Neutrophil (primary cell): Measurements from ENCODE around the gene NPNT.
"Not testable (repeated sequence)": the region's sequence is repeated elsewhere in the genome, so short reads cannot be mapped to it uniquely, and the experiment has no call there.

ENCODE experiments used
- H3K27ac ChIP-seq: fragments of 200-600 bp; sonication (generic); 2 replicates; pipeline ENCODE4 v1.5.1; 2016; ENCODE audit warnings: mild to moderate bottlenecking, moderate library complexity
- H3K27me3 ChIP-seq: fragments of 200-600 bp; sonication (generic); 2 replicates; pipeline ENCODE4 v1.6.0; 2016; ENCODE audit warnings: mild to moderate bottlenecking
- H3K36me3 ChIP-seq: fragments of 200-600 bp; sonication (generic); 2 replicates; pipeline ENCODE4 v1.5.1; 2017
- H3K4me1 ChIP-seq, 2 experiments: fragments of 200-600 bp in 1 of 2; sonication (generic) in 1 of 2; 1 replicate in 1 of 2; 2 replicates in 1 of 2; pipeline versions ENCODE4 v1.5.1 to v1.6.1; 2013 to 2016; ENCODE audit warnings: low read depth in 1 of 2, low read length in 1 of 2, mild to moderate bottlenecking in 1 of 2, moderate library complexity in 1 of 2; ENCODE audit not compliant: control insufficient read depth in 1 of 2, insufficient read depth in 1 of 2
- H3K4me3 ChIP-seq, 2 experiments: fragments of 200-600 bp in 1 of 2; sonication (generic) in 1 of 2; 1 replicate in 1 of 2; 2 replicates in 1 of 2; pipeline ENCODE4 v1.5.1; 2013 to 2016; ENCODE audit warnings: low read depth in 1 of 2, low read length in 1 of 2, mild to moderate bottlenecking in 1 of 2, moderate library complexity in 1 of 2
- H3K9me3 ChIP-seq: fragments of 200-600 bp; sonication (generic); 2 replicates; pipeline ENCODE4 v1.5.1; 2016
- CTCF ChIP-seq: fragments of 200-600 bp; sonication (generic); IDR thresholded peaks from 2 replicates; pipeline ENCODE4 v1.5.1; 2016; ENCODE audit warnings: antibody characterized with exemption

NPNT gene

GRCh38 chr4:105894660-105895582, at the start of gene NPNT:
Gene NPNT (plus strand): TSS chr4:105895471. CDS start chr4:105895653, 182 bp downstream.
- no peaks in the 10 kb centered on the region for H3K36me3 ChIP-seq
- no peak for TF ChIP-seq CTCF
- H3K4me1 ChIP-seq = no peaks in the 10 kb centered on the region
- H3K27ac ChIP-seq = no peak within 1 kb of the TSS
- no peaks in the 10 kb centered on the region for H3K9me3 ChIP-seq
- H3K4me3 ChIP-seq = no peak within 1 kb of the TSS
- peaks cover 95% of the 10 kb centered on the region for H3K27me3 ChIP-seq

- TF ChIP-seq CTCF = no peak
- H3K9me3 ChIP-seq = no peaks in the 10 kb centered on the region
- H3K27ac ChIP-seq = no peak overlapping the region
These were observed 49.7 kb upstream of the NPNT start for GRCh38 chr4:105845559-105845958.

GRCh38 chr4:105848359-105848758, 46.9 kb upstream of the NPNT start:
- H3K27ac ChIP-seq, H3K9me3 ChIP-seq, H3K4me3 ChIP-seq, H3K27me3 ChIP-seq, H3K36me3 ChIP-seq, H3K4me1 ChIP-seq: not testable (repeated sequence)

More at GRCh38 chr4:105845559-105845958, 49.7 kb upstream of the NPNT start:
- Histone ChIP-seq H3K4me3 (no peak overlapping the region), H3K4me1 (no peaks in the 10 kb centered on the region), H3K36me3 (no peaks in the 10 kb centered on the region), H3K27me3 (no peaks in the 10 kb centered on the region)

- TF ChIP-seq CTCF = no peak
- Histone ChIP-seq H3K4me1 (no peaks in the 10 kb centered on the region), H3K4me3 (no peak overlapping the region), H3K27me3 (no peaks in the 10 kb centered on the region), H3K9me3 (no peaks in the 10 kb centered on the region), H3K27ac (no peak overlapping the region), H3K36me3 (no peaks in the 10 kb centered on the region)
These were observed 44.1 kb upstream of the NPNT start for GRCh38 chr4:105851196-105851595.

- H3K4me3 ChIP-seq, H3K27me3 ChIP-seq, H3K36me3 ChIP-seq, H3K9me3 ChIP-seq, H3K27ac ChIP-seq, H3K4me1 ChIP-seq: not testable (repeated sequence)
These were observed 43.0 kb upstream of the NPNT start for GRCh38 chr4:105852230-105852629.

GRCh38 chr4:105858466-105859040, 36.7 kb upstream of the NPNT start:
- Histone ChIP-seq H3K4me3 (no peak overlapping the region), H3K27me3 (no peaks in the 10 kb centered on the region), H3K36me3 (no peaks in the 10 kb centered on the region), H3K27ac (no peak overlapping the region), H3K4me1 (no peaks in the 10 kb centered on the region), H3K9me3 (peaks cover 2% of the 10 kb centered on the region)
- no peak for TF ChIP-seq CTCF
